ENCODE data around the gene ARL8B.
"Not testable (repeated sequence)": the region's sequence is repeated elsewhere in the genome, so short reads cannot be mapped to it uniquely, and the experiment has no call there.

ARL8B gene

DNA sequence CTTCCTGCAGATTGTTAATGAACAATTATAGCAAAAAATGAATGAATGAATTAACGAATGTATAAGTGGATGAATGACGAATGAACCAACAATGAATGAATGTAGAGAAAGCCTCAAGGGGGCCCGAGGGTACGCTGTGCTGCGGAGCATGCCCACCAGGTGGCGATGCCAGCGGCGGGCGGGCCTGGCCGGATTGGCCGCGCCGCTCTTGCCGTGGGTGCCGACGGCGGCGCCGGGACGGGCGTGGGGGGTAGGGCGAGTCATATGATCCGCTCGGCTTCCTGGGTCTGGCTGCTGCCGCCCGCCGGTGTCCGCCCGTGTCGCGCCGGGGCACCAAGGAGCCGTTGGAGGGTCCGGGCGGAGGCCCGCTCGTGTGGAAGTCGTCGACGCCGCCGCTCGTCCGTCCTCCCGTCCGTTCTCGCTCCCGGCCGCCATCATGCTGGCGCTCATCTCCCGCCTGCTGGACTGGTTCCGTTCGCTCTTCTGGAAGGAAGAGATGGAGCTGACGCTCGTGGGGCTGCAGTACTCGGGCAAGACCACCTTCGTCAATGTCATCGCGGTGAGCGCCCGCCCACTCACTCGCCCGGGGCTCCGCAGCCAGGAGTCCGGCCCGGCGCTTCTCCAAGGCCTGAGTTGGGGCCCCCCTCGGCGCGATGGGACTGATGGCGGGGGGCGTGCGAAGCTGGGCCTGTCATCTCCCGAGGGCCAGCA is at the start of gene ARL8B:
TSS of gene ARL8B (plus strand) at position 263 of the 711 bp plus-strand sequence. CDS start at position 437, 174 bp downstream.
- Histone ChIP-seq H3K4me3 (peak within 1 kb of the TSS; percentile 92), H3K27ac (peak within 1 kb of the TSS; percentile 88)
- peak; percentile 99 for TF ChIP-seq CTCF (IDR thresholded peaks at IDR 0.05)
- peak; percentile 91 for DNase-seq (ENCODE audit: low spot score)

DNA sequence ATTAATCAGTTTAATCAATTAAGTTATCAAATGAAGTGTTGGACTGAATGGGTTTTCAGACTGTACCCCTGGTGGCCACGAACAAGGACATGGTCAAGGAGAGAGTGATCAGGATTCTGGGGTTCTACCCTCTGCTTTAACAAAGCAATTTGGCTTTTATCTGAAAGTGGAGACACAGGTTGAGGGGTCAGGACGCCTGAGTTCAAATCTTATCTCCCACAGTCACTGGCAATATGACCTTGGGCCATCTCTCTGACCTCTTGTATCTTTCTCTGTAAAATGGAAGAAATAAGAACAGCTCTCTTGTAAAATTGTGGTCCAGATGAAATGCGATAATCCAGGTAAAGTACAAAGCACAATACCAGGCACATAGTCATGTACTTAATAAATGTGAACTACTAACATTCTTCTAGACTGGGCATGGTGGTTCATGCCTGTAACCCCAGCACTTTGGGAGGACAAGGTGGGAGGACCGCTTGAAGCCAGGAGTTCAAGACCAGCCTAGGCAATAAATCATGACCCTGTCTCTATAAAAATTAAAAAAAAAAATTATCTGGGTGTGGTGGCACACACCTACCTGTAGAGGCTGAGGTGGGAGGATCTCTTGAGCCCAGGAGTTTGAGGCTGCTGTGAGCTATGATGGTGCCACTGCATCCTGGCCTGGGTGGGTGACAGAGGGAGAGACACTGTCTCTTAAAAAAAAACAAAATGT is 48.6 kb upstream of the ARL8B start:
- TF ChIP-seq CTCF (IDR thresholded peaks at IDR 0.05) = no peak
- H3K4me3 ChIP-seq = no peak overlapping the region
- no peak for DNase-seq (ENCODE audit: low spot score)
- no peak overlapping the region for H3K27ac ChIP-seq

DNA sequence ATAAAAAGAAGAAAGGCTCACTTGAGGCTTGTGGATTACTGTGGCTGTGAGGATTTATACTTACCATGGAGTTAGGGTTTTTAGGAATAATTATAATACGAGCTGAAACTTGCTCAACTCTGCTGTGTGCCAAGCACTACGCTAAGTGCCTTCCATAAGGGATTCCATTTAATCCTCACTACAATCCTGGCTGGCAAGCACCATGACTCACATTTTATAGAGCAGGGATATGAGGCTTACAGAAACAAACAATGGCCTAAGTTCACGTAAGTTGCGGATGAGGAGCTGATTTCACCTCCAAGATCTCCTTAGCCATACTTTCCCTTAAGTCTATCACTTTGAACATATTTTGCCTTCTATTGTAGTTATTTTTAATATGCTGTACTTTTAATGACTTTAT is 43.9 kb upstream of the ARL8B start:
- DNase-seq (ENCODE audit: low spot score) = no peak
- TF ChIP-seq CTCF (IDR thresholded peaks at IDR 0.05) = no peak
- Histone ChIP-seq H3K4me3 (no peak overlapping the region), H3K27ac (no peak overlapping the region)

DNA sequence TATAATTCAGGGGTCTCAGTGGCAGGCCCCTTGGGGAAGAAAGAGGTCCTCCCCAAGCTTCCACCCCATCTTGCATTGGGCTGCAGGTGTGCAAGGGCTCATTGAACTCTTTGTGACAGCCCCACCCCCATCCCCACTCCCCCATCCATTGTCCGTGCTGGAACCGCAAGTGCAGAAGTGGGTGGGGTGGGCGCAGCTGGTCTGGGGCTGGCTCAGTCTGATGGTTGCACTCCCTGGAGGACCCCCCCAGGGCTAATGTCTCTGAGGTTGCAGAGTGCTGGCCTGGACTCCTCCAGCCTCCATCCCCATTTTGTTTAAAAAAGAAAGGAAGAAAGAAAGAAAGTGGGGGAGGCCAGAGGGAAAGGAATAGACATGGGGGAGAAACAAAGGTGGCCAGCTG is 42.3 kb upstream of the ARL8B start:
- Histone ChIP-seq H3K4me3 (no peak overlapping the region), H3K27ac (no peak overlapping the region)
- no peak for TF ChIP-seq CTCF (IDR thresholded peaks at IDR 0.05)
- no peak for DNase-seq (ENCODE audit: low spot score)

DNA sequence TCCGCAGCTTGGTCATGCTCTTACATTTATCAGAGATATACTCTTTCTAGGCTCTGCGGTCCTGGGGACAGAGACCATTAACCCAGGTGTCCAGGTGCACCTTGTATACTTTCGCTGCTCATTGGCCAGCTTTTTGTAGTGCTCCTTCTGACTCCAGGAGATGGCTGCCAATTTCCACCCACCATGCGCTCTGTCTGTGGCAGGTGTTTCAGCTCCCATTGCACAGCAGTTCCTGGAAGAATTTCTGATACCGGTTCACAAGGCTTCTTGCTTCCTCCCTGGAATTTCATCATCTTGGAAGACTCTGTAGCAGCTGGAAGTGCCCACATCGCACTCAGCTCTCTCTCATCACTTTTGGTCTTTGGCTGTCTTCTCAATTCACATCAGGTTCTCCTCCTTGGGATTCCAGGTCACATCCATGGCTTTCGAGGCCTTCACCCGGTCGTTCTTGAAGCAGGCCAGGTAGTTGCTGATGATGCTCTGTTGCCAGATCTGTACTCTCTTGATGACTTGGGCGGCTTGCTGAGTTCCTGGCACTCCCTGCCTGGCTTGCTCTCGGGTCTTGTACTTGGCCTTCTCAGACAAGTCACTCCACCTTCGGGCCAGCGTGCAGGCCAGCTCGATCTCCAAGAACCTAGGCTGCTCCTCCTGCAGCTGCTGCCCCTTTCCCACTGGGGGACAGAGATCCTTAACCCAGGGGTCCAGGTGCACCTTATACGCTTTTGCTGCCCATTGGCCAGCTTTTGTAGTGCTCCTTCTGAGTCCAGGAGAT is 41.1 kb upstream of the ARL8B start:
- no peak for TF ChIP-seq CTCF (IDR thresholded peaks at IDR 0.05)

GRCh38 chr3:5081973-5082788 is 39.9 kb upstream of the ARL8B start:
- H3K4me3 ChIP-seq; DNase-seq (ENCODE audit: low spot score); H3K27ac ChIP-seq: not testable (repeated sequence)

More for the DNA sequence above, 41.1 kb upstream of the ARL8B start:
- no peak for DNase-seq (ENCODE audit: low spot score)
- no peak overlapping the region for H3K4me3 ChIP-seq
- no peak overlapping the region for H3K27ac ChIP-seq

- TF ChIP-seq CTCF (IDR thresholded peaks at IDR 0.05) = no peak
- DNase-seq (ENCODE audit: low spot score) = no peak
- Histone ChIP-seq H3K27ac (no peak overlapping the region), H3K4me3 (no peak overlapping the region)
Observed at GRCh38 chr3:5082789-5083115, 39.3 kb upstream of the ARL8B start.
